ENCODE data around the gene HOXA6. TPM values are rescaled to one million over a fixed set of nuclear protein-coding genes. Genes with fewer than 3 reads are reported as not detected.
A peak's percentile ranks its signal among the peaks of the same experiment; 100 is the strongest.

Gene HOXA6
- total RNA-seq, 1 donor from 2014 or later, result not detected

DNA sequence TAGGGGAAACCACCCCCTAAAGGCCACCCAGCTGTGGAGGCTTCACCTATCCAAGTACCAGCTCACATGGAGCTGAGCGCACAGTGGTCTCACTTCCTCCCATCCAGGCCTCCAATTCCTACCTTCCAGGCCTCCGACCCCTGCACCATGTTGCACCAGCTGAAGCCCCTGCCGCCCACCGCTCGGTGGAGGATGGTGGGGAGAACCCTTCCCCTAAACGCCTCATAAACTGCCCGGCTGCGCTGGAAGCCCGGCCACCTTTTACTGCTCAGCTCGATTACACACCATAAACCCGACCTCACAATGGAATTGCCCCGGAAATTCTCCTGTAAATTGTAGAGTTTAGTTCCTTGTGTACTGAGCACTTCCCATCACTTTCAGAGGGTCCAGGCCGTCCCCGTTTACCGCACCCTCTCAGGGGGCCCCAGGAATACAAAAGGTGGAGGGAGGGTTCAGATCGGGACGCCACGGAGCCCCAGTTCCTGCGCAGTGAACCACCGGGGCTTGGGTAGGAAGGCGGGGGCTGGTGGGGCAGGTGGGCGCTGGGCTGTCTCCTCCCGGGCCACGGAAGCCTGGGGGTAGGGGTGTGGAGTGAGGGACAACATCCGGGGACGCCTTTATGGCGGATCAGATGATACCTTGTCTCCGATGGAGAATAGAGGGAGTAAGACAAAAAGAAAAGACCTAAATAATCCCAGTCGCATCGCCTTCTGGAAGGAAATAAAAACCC is 10.3 kb upstream of the HOXA6 start:
- ChIA-PET CTCF (interaction anchor here (1.0 kb wide), 2 partner anchors 471 to 476 kb away, joined by 3 to 4 read pairs; no protein-coding TSS in a partner anchor), POLR2A (no interaction called here)
- Mint-ChIP-seq H3K27ac (peak overlapping the region; percentile 28), H3K36me3 (ENCODE audit: low read depth) (no peaks in the 10 kb centered on the region), H3K4me3 (peak overlapping the region; percentile 37), H3K27me3 (peaks cover 76% of the 10 kb centered on the region), H3K4me1 (peaks cover 38% of the 10 kb centered on the region), H3K9me3 (no peaks in the 10 kb centered on the region)
- DNase-seq (no peak), ATAC-seq (ENCODE audit: low read depth) (no peak)
- TF ChIP-seq, protein P1, sequence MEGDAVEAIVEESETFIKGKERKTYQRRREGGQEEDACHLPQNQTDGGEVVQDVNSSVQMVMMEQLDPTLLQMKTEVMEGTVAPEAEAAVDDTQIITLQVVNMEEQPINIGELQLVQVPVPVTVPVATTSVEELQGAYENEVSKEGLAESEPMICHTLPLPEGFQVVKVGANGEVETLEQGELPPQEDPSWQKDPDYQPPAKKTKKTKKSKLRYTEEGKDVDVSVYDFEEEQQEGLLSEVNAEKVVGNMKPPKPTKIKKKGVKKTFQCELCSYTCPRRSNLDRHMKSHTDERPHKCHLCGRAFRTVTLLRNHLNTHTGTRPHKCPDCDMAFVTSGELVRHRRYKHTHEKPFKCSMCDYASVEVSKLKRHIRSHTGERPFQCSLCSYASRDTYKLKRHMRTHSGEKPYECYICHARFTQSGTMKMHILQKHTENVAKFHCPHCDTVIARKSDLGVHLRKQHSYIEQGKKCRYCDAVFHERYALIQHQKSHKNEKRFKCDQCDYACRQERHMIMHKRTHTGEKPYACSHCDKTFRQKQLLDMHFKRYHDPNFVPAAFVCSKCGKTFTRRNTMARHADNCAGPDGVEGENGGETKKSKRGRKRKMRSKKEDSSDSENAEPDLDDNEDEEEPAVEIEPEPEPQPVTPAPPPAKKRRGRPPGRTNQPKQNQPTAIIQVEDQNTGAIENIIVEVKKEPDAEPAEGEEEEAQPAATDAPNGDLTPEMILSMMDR (IDR thresholded peaks at IDR 0.05), result no peak
- intact Hi-C loops (cut with micrococcal nuclease), result loop anchor here (1.0 to 2.0 kb wide), 2 partner anchors 7 to 91 kb away; partner anchors contain the start of gene HOXA9

DNA sequence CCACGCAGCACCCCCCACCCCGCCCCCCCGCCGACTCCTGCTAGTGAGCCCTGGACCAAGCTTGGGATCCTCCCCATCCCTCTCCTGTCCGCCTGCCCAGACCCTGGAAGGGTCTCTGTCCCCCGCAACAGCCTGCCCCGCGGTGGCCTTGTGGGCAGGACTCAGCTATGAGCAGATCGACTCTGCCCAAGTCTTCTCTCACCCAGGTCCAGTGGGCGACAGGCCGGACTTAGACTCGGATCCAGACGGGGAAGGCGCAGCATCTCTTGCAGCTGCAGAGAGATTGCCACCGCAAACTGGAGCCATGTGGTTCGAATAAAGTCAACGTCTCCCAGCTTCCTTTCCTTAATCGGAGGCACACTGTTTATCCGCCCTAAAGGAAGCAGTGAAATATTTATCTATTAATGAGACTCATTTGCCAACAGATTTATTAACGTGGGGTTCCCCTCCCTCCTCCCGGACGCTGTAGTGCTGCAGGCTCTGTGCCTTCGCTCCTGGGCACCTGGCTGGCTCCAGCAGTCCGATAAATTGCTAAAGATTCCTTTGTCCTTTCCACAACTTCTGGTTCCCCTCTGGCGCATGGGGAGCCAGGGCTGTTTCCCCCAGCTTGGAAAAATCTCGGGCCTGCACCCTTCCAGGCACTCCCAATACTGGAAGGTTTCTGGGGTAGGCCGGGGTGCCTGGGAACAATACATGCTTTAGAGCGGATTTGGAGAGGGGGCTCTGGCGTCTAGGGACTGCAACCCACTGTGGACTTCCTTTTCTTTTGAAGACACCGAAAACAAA is 9.5 kb upstream of the HOXA6 start:
- intact Hi-C loops (cut with micrococcal nuclease), result loop anchor here (1.0 to 2.0 kb wide), 2 partner anchors 8 to 92 kb away; partner anchors contain the start of gene HOXA9
- Mint-ChIP-seq H3K27ac (peak overlapping the region; percentile 72), H3K36me3 (ENCODE audit: low read depth) (no peaks in the 10 kb centered on the region), H3K4me1 (peaks cover 40% of the 10 kb centered on the region), H3K27me3 (peaks cover 77% of the 10 kb centered on the region), H3K4me3 (peak overlapping the region; percentile 46), H3K9me3 (no peaks in the 10 kb centered on the region)
- TF ChIP-seq, protein P1 (IDR thresholded peaks at IDR 0.05), result no peak
- DNase-seq (no peak), ATAC-seq (ENCODE audit: low read depth) (no peak)
- ChIA-PET CTCF (interaction anchor here (1.0 kb wide), 2 partner anchors 470 to 475 kb away, joined by 3 to 4 read pairs; no protein-coding TSS in a partner anchor), POLR2A (interaction anchor here (0.8 kb wide), 1 partner anchor 44 kb away, joined by 3 read pairs; no protein-coding TSS in a partner anchor)

DNA sequence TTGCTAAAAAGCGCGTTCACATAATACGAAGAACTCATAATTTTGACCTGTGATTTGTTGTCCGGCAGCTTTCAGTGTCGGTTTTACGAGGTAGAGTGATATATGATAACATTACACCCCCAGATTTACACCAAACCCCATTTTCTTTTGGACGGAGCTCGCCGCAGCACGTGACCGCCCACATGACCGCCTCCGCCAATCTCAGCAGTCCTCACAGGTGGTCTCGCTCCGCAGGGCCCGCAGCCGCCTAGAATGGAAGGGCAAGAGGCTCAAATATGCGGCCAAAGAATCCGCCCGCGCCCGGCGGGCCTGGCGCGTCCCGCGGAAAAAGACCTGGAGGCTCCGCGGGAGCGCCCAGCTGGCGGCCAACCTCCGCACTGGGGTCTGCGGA is 8.9 kb upstream of the HOXA6 start, which contains the start of gene HOXA7:
Gene HOXA7 (minus strand): TSS at position 168 of the 391 bp plus-strand sequence. CDS start 130 bp downstream, at position 38.
- H3K4me1 Mint-ChIP-seq, result peaks cover 47% of the 10 kb centered on the region
- ChIA-PET POLR2A (interaction anchor here (0.8 kb wide), 1 partner anchor 45 kb away, joined by 3 read pairs; no protein-coding TSS in a partner anchor), CTCF (no interaction called here)

DNA sequence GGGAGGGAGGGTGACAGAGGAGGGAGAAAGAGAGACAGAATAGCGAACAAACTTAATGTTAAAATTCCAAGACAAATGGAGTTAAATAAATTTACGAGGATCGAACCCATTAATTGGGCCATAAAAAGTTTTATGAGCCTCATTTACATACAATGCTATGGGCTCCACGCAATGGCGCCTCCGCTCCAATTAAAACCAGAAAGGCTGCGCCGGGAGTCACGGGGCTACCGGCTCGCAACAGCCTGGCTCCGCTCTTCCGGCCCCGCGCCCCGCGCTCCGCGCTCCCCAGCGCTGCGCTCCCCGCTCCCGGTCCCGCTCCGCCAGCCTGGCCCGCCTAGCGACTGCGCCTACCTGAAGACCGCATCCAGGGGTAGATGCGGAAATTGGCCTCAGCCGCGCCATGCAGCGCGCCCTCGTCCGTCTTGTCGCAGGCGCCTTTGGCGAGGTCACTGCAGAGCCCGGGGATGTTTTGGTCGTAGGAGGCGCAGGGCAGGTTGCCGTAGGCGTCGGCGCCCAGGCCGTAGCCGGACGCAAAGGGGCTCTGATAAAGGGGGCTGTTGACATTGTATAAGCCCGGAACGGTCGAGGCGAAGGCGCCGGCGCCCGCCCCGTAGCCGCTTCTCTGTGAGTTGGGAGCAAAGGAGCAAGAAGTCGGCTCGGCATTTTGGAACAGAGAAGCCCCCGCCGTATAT is 8.4 kb upstream of the HOXA6 start:
- TF ChIP-seq, protein P1 (IDR thresholded peaks at IDR 0.05), result no peak
- no peak for DNase-seq
- peak overlapping the region; percentile 46 for H3K4me3 Mint-ChIP-seq
- peaks cover 48% of the 10 kb centered on the region for H3K4me1 Mint-ChIP-seq
- POLR2A ChIA-PET, result no interaction called here
- H3K36me3 Mint-ChIP-seq (ENCODE audit: low read depth), result no peaks in the 10 kb centered on the region
- H3K27me3 Mint-ChIP-seq, result peaks cover 82% of the 10 kb centered on the region
- CTCF ChIA-PET, result no interaction called here
- no peaks in the 10 kb centered on the region for H3K9me3 Mint-ChIP-seq
- intact Hi-C loops (cut with micrococcal nuclease), result loop anchor here (2.0 kb wide), 1 partner anchor 93 kb away; no protein-coding TSS in a partner anchor
- ATAC-seq (ENCODE audit: low read depth), result no peak
- peak overlapping the region; percentile 63 for H3K27ac Mint-ChIP-seq

More for the DNA sequence above, 8.9 kb upstream of the HOXA6 start, which contains the start of gene HOXA7:
- ATAC-seq (ENCODE audit: low read depth) (no peak), DNase-seq (no peak)
- Mint-ChIP-seq H3K36me3 (ENCODE audit: low read depth) (no peaks in the 10 kb centered on the region), H3K27me3 (peaks cover 80% of the 10 kb centered on the region), H3K27ac (peak within 1 kb of the TSS; percentile 72), H3K4me3 (peak within 1 kb of the TSS; percentile 46), H3K9me3 (no peaks in the 10 kb centered on the region)
- intact Hi-C loops (cut with micrococcal nuclease), result loop anchor here (2.0 kb wide), 1 partner anchor 92 kb away; no protein-coding TSS in a partner anchor
- TF ChIP-seq, protein P1 (IDR thresholded peaks at IDR 0.05), result no peak

Data from activated B cell treated with CpG ODN at 0.5 μM for 24 hours (primary cell).